SK-N-SH treated with all-trans-retinoic acid at 6 μM for 48 hours (cell line): Measurements from ENCODE around the gene NPLOC4.

Experiments
- ATAC-seq: fragments of 200-7000 bp; cut with Tn5 transposase; 3 replicates; pipeline ENCODE4 v1.9.1; 2020; ENCODE audit warnings: mild to moderate bottlenecking, moderate library complexity
- ARNTL ChIP-seq: fragments of 450-650 bp; formaldehyde crosslinking; IDR thresholded peaks from 2 replicates; pipeline ENCODE4 v1.5.0; 2020; ENCODE audit warnings: low read depth, mild to moderate bottlenecking, moderate library complexity, borderline replicate concordance
- BACH2 ChIP-seq: fragments of 250-450 bp; sonication (Bioruptor Pico); IDR thresholded peaks from 2 replicates; pipeline ENCODE4 v1.9.0; 2021; ENCODE audit warnings: mild to moderate bottlenecking, borderline replicate concordance
- CREB5 ChIP-seq: fragments of 250-450 bp; sonication (Bioruptor Pico); IDR thresholded peaks from 2 replicates; pipeline ENCODE4 v1.5.1; 2020; ENCODE audit warnings: low read depth, mild to moderate bottlenecking, moderate library complexity
- CSDC2 ChIP-seq: fragments of 250-450 bp; sonication (Bioruptor Pico); IDR thresholded peaks from 2 replicates; pipeline ENCODE4 v1.5.0; 2020; ENCODE audit warnings: mild to moderate bottlenecking, moderate library complexity
- CSRNP3 ChIP-seq: fragments of 250-450 bp; sonication (Bioruptor Pico); IDR thresholded peaks from 2 replicates; pipeline ENCODE4 v1.5.1; 2021; ENCODE audit warnings: mild to moderate bottlenecking, moderate library complexity
- ESRRG ChIP-seq: fragments of 250-450 bp; sonication (Bioruptor Pico); IDR thresholded peaks from 2 replicates; pipeline ENCODE4 v1.6.1; 2021; ENCODE audit warnings: mild to moderate bottlenecking
- GLIS3 ChIP-seq: fragments of 250-450 bp; sonication (Bioruptor Pico); IDR thresholded peaks from 2 replicates; pipeline ENCODE4 v1.5.0; 2020; ENCODE audit warnings: mild to moderate bottlenecking, moderate library complexity
- ISL1 ChIP-seq: fragments of 250-450 bp; sonication (Bioruptor Pico); IDR thresholded peaks from 2 replicates; pipeline ENCODE4 v2.1.2; 2022; ENCODE audit warnings: mild to moderate bottlenecking, moderate library complexity
- OSR1 ChIP-seq: fragments of 250-450 bp; sonication (Bioruptor Pico); IDR thresholded peaks from 2 replicates; pipeline ENCODE4 v1.8.0; 2022; ENCODE audit warnings: moderate library complexity, mild to moderate bottlenecking, inconsistent platforms
- PATZ1 ChIP-seq: fragments of 250-450 bp; sonication (Bioruptor Pico); IDR thresholded peaks from 2 replicates; pipeline ENCODE4 v1.8.0; 2020; ENCODE audit warnings: mild to moderate bottlenecking, moderate library complexity, borderline replicate concordance
- POU6F1 ChIP-seq: fragments of 250-450 bp; sonication (Bioruptor Pico); IDR thresholded peaks from 2 replicates; pipeline ENCODE4 v1.8.0; 2021; ENCODE audit warnings: low read depth, mild to moderate bottlenecking, moderate library complexity, borderline replicate concordance
- PPARA ChIP-seq: fragments of 250-450 bp; sonication (Bioruptor Pico); IDR thresholded peaks from 2 replicates; pipeline ENCODE4 v1.5.0; 2020; ENCODE audit warnings: mild to moderate bottlenecking, borderline replicate concordance
- RARB ChIP-seq: fragments of 250-450 bp; sonication (Bioruptor Pico); IDR thresholded peaks from 2 replicates; pipeline ENCODE4 v1.8.0; 2021; ENCODE audit warnings: mild to moderate bottlenecking, moderate library complexity
- SNAI2 ChIP-seq: fragments of 250-450 bp; sonication (Bioruptor Pico); IDR thresholded peaks from 2 replicates; pipeline ENCODE4 v1.5.0; 2020; ENCODE audit warnings: mild to moderate bottlenecking, moderate library complexity
- TCF4 ChIP-seq: fragments of 250-450 bp; sonication (Bioruptor Pico); IDR thresholded peaks from 2 replicates; pipeline ENCODE4 v1.8.0; 2021; ENCODE audit warnings: mild to moderate bottlenecking, moderate library complexity, borderline replicate concordance
- TOX ChIP-seq: fragments of 250-450 bp; sonication (Bioruptor Pico); IDR thresholded peaks from 2 replicates; pipeline ENCODE4 v1.8.0; 2021; ENCODE audit warnings: mild to moderate bottlenecking, moderate library complexity, borderline replicate concordance
- TSHZ2 ChIP-seq: fragments of 250-450 bp; sonication (Bioruptor Pico); IDR thresholded peaks from 2 replicates; pipeline ENCODE4 v1.5.0; 2020; ENCODE audit warnings: mild to moderate bottlenecking, moderate library complexity
- ZC3H10 ChIP-seq: fragments of 250-450 bp; sonication (Bioruptor Pico); IDR thresholded peaks from 2 replicates; pipeline ENCODE4 v1.5.1; 2021; ENCODE audit warnings: mild to moderate bottlenecking, moderate library complexity
- ZFP3 ChIP-seq: fragments of 250-450 bp; sonication (Bioruptor Pico); IDR thresholded peaks from 2 replicates; pipeline ENCODE4 v1.5.0; 2020; ENCODE audit warnings: mild to moderate bottlenecking, moderate library complexity
- ZFP30 ChIP-seq: fragments of 450-650 bp; formaldehyde crosslinking; IDR thresholded peaks from 2 replicates; pipeline ENCODE4 v1.5.0; 2022; ENCODE audit warnings: mild to moderate bottlenecking, moderate library complexity
- ZNF565 ChIP-seq: fragments of 450-650 bp; formaldehyde crosslinking; conservative IDR thresholded peaks from 2 replicates; pipeline ENCODE4 v1.5.0; 2020; ENCODE audit warnings: low read depth, mild to moderate bottlenecking, moderate library complexity
- ZNF70 ChIP-seq: fragments of 450-650 bp; formaldehyde crosslinking; IDR thresholded peaks from 2 replicates; pipeline ENCODE4 v1.5.0; 2020; ENCODE audit warnings: mild to moderate bottlenecking, moderate library complexity
- ZNF8 ChIP-seq: fragments of 450-650 bp; formaldehyde crosslinking; IDR thresholded peaks from 2 replicates; pipeline ENCODE4 v1.5.0; 2020; ENCODE audit warnings: mild to moderate bottlenecking, moderate library complexity

Gene NPLOC4

GRCh38 chr17:81564778-81565177 is 72.1 kb downstream of the NPLOC4 start:
- ATAC-seq: no peak
- TF ChIP-seq PPARA (CRISPR knock-in tag) (no peak), CSDC2 (CRISPR knock-in tag) (no peak), PATZ1 (CRISPR knock-in tag) (no peak), ZFP3 (CRISPR knock-in tag) (no peak), ZFP30 (CRISPR knock-in tag) (no peak), ARNTL (no peak), BACH2 (CRISPR knock-in tag) (no peak), GLIS3 (CRISPR knock-in tag) (no peak), CREB5 (CRISPR knock-in tag) (no peak), ZNF8 (CRISPR knock-in tag) (no peak), ZNF565 (no peak), OSR1 (CRISPR knock-in tag) (no peak), RARB (CRISPR knock-in tag) (no peak), POU6F1 (CRISPR knock-in tag) (no peak), TOX (CRISPR knock-in tag) (no peak), ZC3H10 (CRISPR knock-in tag) (no peak), TSHZ2 (CRISPR knock-in tag) (no peak)

- ATAC-seq: no peak
- no peak for TF ChIP-seq ESRRG (CRISPR knock-in tag)
- no peak for TF ChIP-seq ZNF70
- no peak for TF ChIP-seq ZC3H10 (CRISPR knock-in tag)
- no peak for TF ChIP-seq RARB (CRISPR knock-in tag)
- TF ChIP-seq PPARA (CRISPR knock-in tag): no peak
- TF ChIP-seq OSR1 (CRISPR knock-in tag): no peak
- no peak for TF ChIP-seq CREB5 (CRISPR knock-in tag)
- no peak for TF ChIP-seq SNAI2 (CRISPR knock-in tag)
- TF ChIP-seq GLIS3 (CRISPR knock-in tag): no peak
- TF ChIP-seq ARNTL: no peak
- TF ChIP-seq BACH2 (CRISPR knock-in tag): no peak
- TF ChIP-seq CSDC2 (CRISPR knock-in tag): no peak
- TF ChIP-seq PATZ1 (CRISPR knock-in tag): no peak
- no peak for TF ChIP-seq ZNF8 (CRISPR knock-in tag)
- no peak for TF ChIP-seq ZFP30 (CRISPR knock-in tag)
- TF ChIP-seq POU6F1 (CRISPR knock-in tag): no peak
- no peak for TF ChIP-seq ZNF565
- no peak for TF ChIP-seq CSRNP3 (CRISPR knock-in tag)
- no peak for TF ChIP-seq ISL1
- TF ChIP-seq TCF4 (CRISPR knock-in tag): no peak
Observed at GRCh38 chr17:81563861-81564586, 72.9 kb downstream of the NPLOC4 start.
